ENCODE measurements around the gene ATP5PF. TPM values are rescaled to one million over a fixed set of nuclear protein-coding genes. Genes with fewer than 3 reads are reported as not detected.
A peak's percentile ranks its signal among the peaks of the same experiment; 100 is the strongest.

ATP5PF gene
- total RNA-seq, 2 donors from 2014 or later: 20.4 to 37.6 TPM

- WGBS, 2 donors: 69 to 75% methylated on average over 5 of the region's 5 CpGs
- H3K36me3 ChIP-seq (replicated peaks in 1 of 2; ENCODE audit: insufficient read depth in 1 of 2, low read depth in 2 of 2): no peaks in the 10 kb centered on the region
- TF ChIP-seq CTCF (IDR thresholded peaks at IDR 0.05) (no peak), POLR2A (IDR thresholded peaks at IDR 0.05) (no peak)
- DNase-seq (no peak), ATAC-seq (no peak)
- no peaks in the 10 kb centered on the region for H3K9me3 ChIP-seq
- no peaks in the 10 kb centered on the region for H3K27me3 ChIP-seq
- no peak overlapping the region for H3K4me3 ChIP-seq
- no peaks in the 10 kb centered on the region for H3K4me1 ChIP-seq
- H3K27ac ChIP-seq: no peak overlapping the region
- intact Hi-C loops (cut with DNase I): no loop called here
Observed at GRCh38 chr21:25710550-25710949, 24.2 kb downstream of the ATP5PF start.

- H3K27me3 ChIP-seq: no peaks in the 10 kb centered on the region
- WGBS, 2 donors: 63 to 69% methylated on average over 5 of the region's 5 CpGs
- H3K4me1 ChIP-seq: no peaks in the 10 kb centered on the region
- intact Hi-C loops (cut with DNase I): loop anchor here (10.0 kb wide), 1 partner anchor 95 kb away; no protein-coding TSS in a partner anchor
- H3K9me3 ChIP-seq: no peaks in the 10 kb centered on the region
- H3K36me3 ChIP-seq (replicated peaks in 1 of 2; ENCODE audit: insufficient read depth in 1 of 2, low read depth in 2 of 2): no peaks in the 10 kb centered on the region
- no peak overlapping the region for H3K4me3 ChIP-seq
- no peak overlapping the region for H3K27ac ChIP-seq
- ATAC-seq (no peak), DNase-seq (no peak)
- no peak for TF ChIP-seq CTCF (IDR thresholded peaks at IDR 0.05)
- TF ChIP-seq POLR2A (IDR thresholded peaks at IDR 0.05): no peak
Observed at GRCh38 chr21:25709684-25710265, 24.9 kb downstream of the ATP5PF start.

- TF ChIP-seq POLR2A (IDR thresholded peaks at IDR 0.05) (no peak), CTCF (IDR thresholded peaks at IDR 0.05) (peak; percentile 58 to 77 (median 65))
- Histone ChIP-seq H3K4me3 (no peak overlapping the region), H3K36me3 (replicated peaks in 1 of 2; ENCODE audit: insufficient read depth in 1 of 2, low read depth in 2 of 2) (no peaks in the 10 kb centered on the region), H3K9me3 (no peaks in the 10 kb centered on the region), H3K27ac (no peak overlapping the region), H3K4me1 (no peaks in the 10 kb centered on the region), H3K27me3 (no peaks in the 10 kb centered on the region)
- DNase-seq: peak in 3 of 4 donors; percentile 32 to 44 (median 42)
- no peak for ATAC-seq
- WGBS, 2 donors: 45 to 50% methylated on average over 7 of the region's 7 CpGs
- intact Hi-C loops (cut with DNase I): loop anchor here (10.0 kb wide), 1 partner anchor 94 kb away; no protein-coding TSS in a partner anchor
Observed at GRCh38 chr21:25708467-25709065, 26.1 kb downstream of the ATP5PF start.

- intact Hi-C loops (cut with DNase I): loop anchor here (10.0 kb wide), 1 partner anchor 87 kb away; no protein-coding TSS in a partner anchor
- Histone ChIP-seq H3K4me3 (no peak overlapping the region), H3K4me1 (no peaks in the 10 kb centered on the region), H3K27me3 (no peaks in the 10 kb centered on the region), H3K27ac (no peak overlapping the region), H3K36me3 (replicated peaks in 1 of 2; ENCODE audit: insufficient read depth in 1 of 2, low read depth in 2 of 2) (no peaks in the 10 kb centered on the region), H3K9me3 (no peaks in the 10 kb centered on the region)
- no peak for TF ChIP-seq CTCF (IDR thresholded peaks at IDR 0.05)
- no peak for TF ChIP-seq POLR2A (IDR thresholded peaks at IDR 0.05)
- DNase-seq (no peak), ATAC-seq (no peak)
- WGBS, 2 donors: 58 to 59% methylated on average over 4 of the region's 4 CpGs
Observed at GRCh38 chr21:25701529-25701928, 33.2 kb downstream of the ATP5PF start.
